Vagina (tissue), 2 donors: ENCODE data around the gene C1QTNF4. TPM values are rescaled to one million over a fixed set of nuclear protein-coding genes. Genes with fewer than 3 reads are reported as not detected.

Source experiments
- DNase-seq, 2 donors: peaks; one replicate each; pipeline ENCODE4 v3.0.0-alpha.2; 2017; ENCODE audit errors: extremely low spot score in 2 of 2
- H3K27ac ChIP-seq: fragments of 200-600 bp; sonication (generic); one replicate; pipeline ENCODE4 v1.5.1; 2019
- H3K27me3 ChIP-seq: fragments of 200-600 bp; sonication (generic); one replicate; pipeline ENCODE4 v1.5.1; 2019
- H3K36me3 ChIP-seq, 2 donors: fragments of 200-600 bp; sonication (generic); one replicate each; pipeline ENCODE4 v1.5.1; 2017 to 2019
- H3K4me1 ChIP-seq: fragments of 200-600 bp; sonication (generic); one replicate; pipeline ENCODE4 v1.5.1; 2019
- H3K4me3 ChIP-seq, 2 donors: fragments of 200-600 bp; sonication (generic); 1 replicate in 1 of 2; 2 replicates in 1 of 2; pipeline ENCODE4 v1.5.1; 2016 to 2019
- H3K9me3 ChIP-seq: fragments of 200-600 bp; sonication (generic); one replicate; pipeline ENCODE4 v1.5.1; 2019
- CTCF ChIP-seq, 3 experiments: fragments of 450-650 bp in 2 of 3; fragments of 200-600 bp in 1 of 3; sonication (generic) in 1 of 3; IDR thresholded peaks; one replicate each; pipeline ENCODE4 v1.5.1; 2017 to 2019; ENCODE audit warnings: antibody characterized with exemption in 3 of 3, mild to moderate bottlenecking in 2 of 3, moderate library complexity in 2 of 3
- POLR2A ChIP-seq, 2 donors: fragments of 450-650 bp; IDR thresholded peaks; one replicate each; pipeline ENCODE4 v1.6.1; 2017; ENCODE audit warnings: antibody characterized with exemption in 2 of 2, mild to moderate bottlenecking in 2 of 2, moderate library complexity in 2 of 2
- POLR2AphosphoS5 ChIP-seq, 2 donors: sonication (generic); formaldehyde crosslinking; IDR thresholded peaks; one replicate each; pipeline ENCODE4 v1.9.0; 2017; ENCODE audit warnings: antibody characterized with exemption in 2 of 2, mild to moderate bottlenecking in 2 of 2, low read depth in 1 of 2; ENCODE audit not compliant: insufficient read depth in 1 of 2
- intact Hi-C: fragments of 100-400 bp; cut with DNase I; formaldehyde crosslinking; loops from one replicate; pipeline ENCODE4 v1.15.1; 2023
- small RNA-seq: library from RNA; depleted of rRNA; stranded (forward); fragments of <200 nt; gene quantifications from one replicate; pipeline ENCODE3, GENCODE V24; 2016
- total RNA-seq: library from RNA; depleted of rRNA; stranded (reverse); fragments of >200 nt; gene quantifications from one replicate; pipeline ENCODE4 v1.2.3, GENCODE V29; 2016

C1QTNF4 gene
- total RNA-seq, 1 donor from 2014 or later, result 3.4 TPM

- no peaks in the 10 kb centered on the region for H3K27me3 ChIP-seq
- no peak for DNase-seq
- no peak overlapping the region for H3K4me3 ChIP-seq
- peaks cover 72% of the 10 kb centered on the region for H3K4me1 ChIP-seq
- H3K9me3 ChIP-seq, result no peaks in the 10 kb centered on the region
- no peak for TF ChIP-seq POLR2A (IDR thresholded peaks at IDR 0.05)
- no peak for TF ChIP-seq POLR2AphosphoS5 (IDR thresholded peaks at IDR 0.05; ENCODE audit: insufficient read depth in 1 of 2, low read depth in 1 of 2)
- no peak for TF ChIP-seq CTCF (IDR thresholded peaks at IDR 0.05)
- no peak overlapping the region for H3K27ac ChIP-seq
- intact Hi-C loops, result no loop called here
- H3K36me3 ChIP-seq, result no peaks in the 10 kb centered on the region
Observed at GRCh38 chr11:47541070-47541469, 53.1 kb downstream of the C1QTNF4 start.

- H3K27ac ChIP-seq, result no peak overlapping the region
- H3K4me3 ChIP-seq, result no peak overlapping the region
- no peak for DNase-seq
- no peaks in the 10 kb centered on the region for H3K36me3 ChIP-seq
- no peaks in the 10 kb centered on the region for H3K27me3 ChIP-seq
- intact Hi-C loops, result no loop called here
- no peaks in the 10 kb centered on the region for H3K9me3 ChIP-seq
- H3K4me1 ChIP-seq, result peaks cover 83% of the 10 kb centered on the region
- TF ChIP-seq POLR2AphosphoS5 (IDR thresholded peaks at IDR 0.05; ENCODE audit: insufficient read depth in 1 of 2, low read depth in 1 of 2), result no peak
- TF ChIP-seq POLR2A (IDR thresholded peaks at IDR 0.05), result no peak
- no peak for TF ChIP-seq CTCF (IDR thresholded peaks at IDR 0.05)
Observed at GRCh38 chr11:47539681-47540039, 54.6 kb downstream of the C1QTNF4 start.

Small RNAs within 50 kb of the gene (small RNA-seq; reads per million reads assigned to genes)
- gene RN7SL652P, result not detected
- not detected for gene RNU5E-10P

Other genes starting within 250 kb of the C1QTNF4 start
- not detected for gene MYBPC3, start 241.7 kb downstream of the C1QTNF4 start, total RNA-seq
- 15.5 TPM for gene SPI1, start 215.9 kb downstream of the C1QTNF4 start, total RNA-seq
- gene SLC39A13, start 185.8 kb downstream of the C1QTNF4 start, total RNA-seq, result 53.5 TPM
- 89.6 TPM for gene PSMC3, start 168.0 kb downstream of the C1QTNF4 start, total RNA-seq
- gene RAPSN, start 145.3 kb downstream of the C1QTNF4 start, total RNA-seq, result not detected
- gene CELF1, start 41.3 kb downstream of the C1QTNF4 start, total RNA-seq, result 100 TPM
- 68.5 TPM for gene PTPMT1, start 28.8 kb downstream of the C1QTNF4 start, total RNA-seq
- gene KBTBD4, start 15.4 kb downstream of the C1QTNF4 start, total RNA-seq, result 14.7 TPM
- gene NDUFS3, start 15.3 kb downstream of the C1QTNF4 start, total RNA-seq, result 60.4 TPM
- gene FAM180B, start 7.7 kb downstream of the C1QTNF4 start, total RNA-seq, result not detected
- gene MTCH2, start 48.1 kb upstream of the C1QTNF4 start, total RNA-seq, result 40.5 TPM
- 2.2 TPM for gene AGBL2, start 121.0 kb upstream of the C1QTNF4 start, total RNA-seq
- 163 TPM for gene FNBP4, start 172.9 kb upstream of the C1QTNF4 start, total RNA-seq